ENCODE results near the gene TMPRSS4.

Gene TMPRSS4

DNA sequence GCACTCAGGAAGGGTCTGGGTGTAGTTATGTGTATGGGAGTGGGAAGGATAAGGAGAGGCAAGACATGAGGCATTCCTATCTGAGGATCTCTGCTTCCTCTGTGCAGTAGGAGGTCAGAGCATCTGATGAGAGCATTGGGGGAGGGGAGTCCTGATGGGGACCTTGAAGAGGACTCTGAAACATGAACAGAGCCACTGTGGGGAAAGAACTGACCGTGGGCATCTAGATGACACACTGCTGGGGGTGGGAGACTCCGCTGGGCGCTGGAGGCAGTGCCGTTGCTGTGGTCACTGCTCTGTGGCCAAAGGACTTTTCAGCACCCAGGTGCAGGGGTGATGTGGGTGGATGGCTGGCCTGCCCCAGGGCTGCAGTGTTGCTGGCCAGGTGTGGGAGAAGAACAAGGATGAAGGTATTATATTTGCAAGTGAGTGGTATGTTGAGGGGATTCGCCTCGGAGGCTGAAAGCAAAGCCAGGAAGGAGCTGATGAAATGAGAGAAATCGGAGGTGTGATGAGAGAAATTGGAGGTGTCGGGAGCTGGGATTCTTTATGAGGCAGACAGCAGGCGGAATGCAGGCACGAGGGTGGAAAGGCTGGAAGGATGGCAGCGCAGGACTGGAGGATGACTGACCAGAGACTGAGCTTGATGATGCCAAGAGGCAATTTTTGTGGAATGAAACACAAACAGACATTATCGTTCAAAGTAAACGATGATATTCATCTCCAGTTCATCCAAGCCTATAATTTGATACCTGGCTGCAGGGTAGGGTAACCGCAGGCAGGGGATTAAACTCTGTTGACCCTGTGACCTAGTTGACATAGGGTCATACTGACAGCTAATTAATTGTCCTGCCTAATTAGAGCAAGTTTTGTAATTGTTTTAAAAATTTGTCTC, 19.4 kb upstream of the TMPRSS4 start:
- no peak overlapping the region for H3K4me2 ChIP-seq (ENCODE audit: low read depth, low read length)
- no peaks in the 10 kb centered on the region for H4K20me1 ChIP-seq (ENCODE audit: insufficient read depth, low read length)
- H3K4me3 ChIP-seq (ENCODE audit: low read length): no peak overlapping the region
- no peaks in the 10 kb centered on the region for H3K4me1 ChIP-seq (ENCODE audit: low read length)
- H3K36me3 ChIP-seq (replicated peaks; ENCODE audit: insufficient read depth, low read length): no peaks in the 10 kb centered on the region
- H3K79me2 ChIP-seq (ENCODE audit: low read length): no peaks in the 10 kb centered on the region
- no peak overlapping the region for H3K9ac ChIP-seq (ENCODE audit: low read length)
- no peak overlapping the region for H2AFZ ChIP-seq (ENCODE audit: low read length)
- H3K27me3 ChIP-seq (replicated peaks; ENCODE audit: insufficient read depth, low read length): no peaks in the 10 kb centered on the region
- no peak overlapping the region for H3K27ac ChIP-seq (ENCODE audit: low read length)
- no peak for DNase-seq
- no peaks in the 10 kb centered on the region for H3K9me2 ChIP-seq (replicated peaks; ENCODE audit: insufficient read depth, low read length)
- no peaks in the 10 kb centered on the region for H3F3A ChIP-seq (ENCODE audit: insufficient read depth, low read length)
- TF ChIP-seq, protein P1, sequence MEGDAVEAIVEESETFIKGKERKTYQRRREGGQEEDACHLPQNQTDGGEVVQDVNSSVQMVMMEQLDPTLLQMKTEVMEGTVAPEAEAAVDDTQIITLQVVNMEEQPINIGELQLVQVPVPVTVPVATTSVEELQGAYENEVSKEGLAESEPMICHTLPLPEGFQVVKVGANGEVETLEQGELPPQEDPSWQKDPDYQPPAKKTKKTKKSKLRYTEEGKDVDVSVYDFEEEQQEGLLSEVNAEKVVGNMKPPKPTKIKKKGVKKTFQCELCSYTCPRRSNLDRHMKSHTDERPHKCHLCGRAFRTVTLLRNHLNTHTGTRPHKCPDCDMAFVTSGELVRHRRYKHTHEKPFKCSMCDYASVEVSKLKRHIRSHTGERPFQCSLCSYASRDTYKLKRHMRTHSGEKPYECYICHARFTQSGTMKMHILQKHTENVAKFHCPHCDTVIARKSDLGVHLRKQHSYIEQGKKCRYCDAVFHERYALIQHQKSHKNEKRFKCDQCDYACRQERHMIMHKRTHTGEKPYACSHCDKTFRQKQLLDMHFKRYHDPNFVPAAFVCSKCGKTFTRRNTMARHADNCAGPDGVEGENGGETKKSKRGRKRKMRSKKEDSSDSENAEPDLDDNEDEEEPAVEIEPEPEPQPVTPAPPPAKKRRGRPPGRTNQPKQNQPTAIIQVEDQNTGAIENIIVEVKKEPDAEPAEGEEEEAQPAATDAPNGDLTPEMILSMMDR (IDR thresholded peaks at IDR 0.05; ENCODE audit: low read length): no peak
- TF ChIP-seq EZH2 (optimal IDR thresholded peaks at IDR 0.05; ENCODE audit: low read depth, low read length) (no peak), EZH2phosphoT487 (IDR thresholded peaks at IDR 0.05; ENCODE audit: low read length) (no peak)
- H3K9me3 ChIP-seq (replicated peaks; ENCODE audit: insufficient read depth, low read length): no peaks in the 10 kb centered on the region

DNA sequence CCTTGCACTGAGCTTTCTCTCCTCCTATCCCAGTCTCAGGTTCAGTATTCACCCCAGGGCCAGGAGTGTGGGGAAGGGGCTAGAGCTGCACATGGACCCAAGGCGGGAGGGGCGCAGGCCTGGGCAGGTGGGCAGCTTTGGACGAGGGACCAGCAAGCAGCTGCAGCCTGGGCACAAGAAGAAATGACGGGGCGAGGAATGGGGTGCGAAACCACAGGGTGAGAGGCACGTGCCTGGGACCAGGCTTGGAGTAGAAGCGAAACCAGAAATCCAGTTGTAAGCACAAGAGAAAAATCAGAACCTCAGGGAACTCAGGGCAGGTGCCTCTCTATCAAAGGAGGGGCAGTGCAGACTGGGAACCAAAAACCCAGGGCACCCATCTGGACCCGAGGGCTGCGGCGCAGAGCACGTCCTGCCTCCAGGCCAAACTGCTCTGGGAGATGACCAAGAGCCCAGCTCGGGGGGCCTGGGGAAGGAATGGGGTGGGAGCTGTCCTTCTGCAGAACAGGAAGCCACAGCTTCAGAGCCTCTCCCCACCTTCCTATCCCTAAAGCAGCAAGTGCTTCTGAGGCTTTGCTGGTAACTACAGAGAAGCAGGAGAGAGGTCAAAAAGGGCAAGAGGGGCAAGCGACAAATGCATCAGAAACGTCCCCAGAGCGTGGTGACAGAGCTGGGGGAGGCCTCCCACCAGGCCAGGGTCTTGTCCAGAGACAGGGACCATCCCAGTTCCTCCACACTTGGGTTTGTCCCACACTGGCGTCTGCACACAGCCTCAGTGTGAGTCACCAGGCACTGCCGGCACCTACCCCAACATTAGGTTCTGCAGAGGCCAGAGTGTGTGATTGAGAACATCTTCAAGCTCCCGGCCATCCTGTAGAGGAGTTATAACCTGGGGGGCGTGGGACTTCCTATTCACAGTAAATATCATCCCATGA, 18.3 kb upstream of the TMPRSS4 start:
- Histone ChIP-seq H3F3A (ENCODE audit: insufficient read depth, low read length) (no peaks in the 10 kb centered on the region), H3K9me2 (replicated peaks; ENCODE audit: insufficient read depth, low read length) (no peaks in the 10 kb centered on the region), H4K20me1 (ENCODE audit: insufficient read depth, low read length) (no peaks in the 10 kb centered on the region), H3K4me2 (ENCODE audit: low read depth, low read length) (no peak overlapping the region), H3K27ac (ENCODE audit: low read length) (no peak overlapping the region), H3K27me3 (replicated peaks; ENCODE audit: insufficient read depth, low read length) (no peaks in the 10 kb centered on the region), H3K9ac (ENCODE audit: low read length) (no peak overlapping the region), H3K4me3 (ENCODE audit: low read length) (no peak overlapping the region), H3K4me1 (ENCODE audit: low read length) (no peaks in the 10 kb centered on the region), H3K79me2 (ENCODE audit: low read length) (no peaks in the 10 kb centered on the region), H2AFZ (ENCODE audit: low read length) (no peak overlapping the region), H3K36me3 (replicated peaks; ENCODE audit: insufficient read depth, low read length) (no peaks in the 10 kb centered on the region), H3K9me3 (replicated peaks; ENCODE audit: insufficient read depth, low read length) (no peaks in the 10 kb centered on the region)
- peak; percentile 18 for DNase-seq
- TF ChIP-seq, protein P1 (IDR thresholded peaks at IDR 0.05; ENCODE audit: low read length): no peak
- TF ChIP-seq EZH2phosphoT487 (IDR thresholded peaks at IDR 0.05; ENCODE audit: low read length): no peak
- TF ChIP-seq EZH2 (optimal IDR thresholded peaks at IDR 0.05; ENCODE audit: low read depth, low read length): no peak

DNA sequence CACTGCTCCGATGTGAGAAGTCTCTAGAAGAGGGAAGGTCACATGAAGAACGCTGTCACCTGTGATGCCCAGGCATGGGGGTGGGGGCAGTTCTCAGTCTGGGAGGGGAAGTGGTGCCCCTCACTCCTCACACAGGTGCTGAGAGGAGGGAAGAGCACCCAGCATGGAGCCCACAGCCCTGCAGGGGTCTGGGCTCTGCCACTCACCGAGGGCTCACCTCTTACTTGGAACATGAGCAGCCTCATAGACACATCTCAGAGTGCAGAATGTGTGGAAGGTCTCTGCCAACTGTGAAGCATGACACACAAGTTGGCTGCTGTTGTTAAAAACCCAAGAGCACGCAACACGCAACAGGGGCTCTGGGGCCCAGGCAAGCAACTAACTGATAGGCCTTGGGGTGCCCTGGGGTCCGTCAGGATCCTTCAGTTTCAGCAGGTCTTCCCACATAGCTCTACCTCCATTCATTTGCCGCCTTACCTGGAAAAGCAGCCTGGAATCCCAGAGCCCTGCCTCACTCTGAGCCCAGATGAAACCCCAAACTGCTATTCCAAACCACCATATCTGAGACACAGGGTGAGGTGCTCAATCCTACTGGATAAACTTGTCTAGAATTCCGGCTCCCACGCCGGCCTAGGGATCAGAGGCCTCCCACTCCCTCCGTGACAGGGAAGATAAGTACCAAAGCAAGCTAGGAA, 17.5 kb upstream of the TMPRSS4 start:
- no peaks in the 10 kb centered on the region for H3K27me3 ChIP-seq (replicated peaks; ENCODE audit: insufficient read depth, low read length)
- DNase-seq: no peak
- TF ChIP-seq EZH2phosphoT487 (IDR thresholded peaks at IDR 0.05; ENCODE audit: low read length) (no peak), EZH2 (optimal IDR thresholded peaks at IDR 0.05; ENCODE audit: low read depth, low read length) (no peak)
- TF ChIP-seq, protein P1 (IDR thresholded peaks at IDR 0.05; ENCODE audit: low read length): no peak

More for the DNA sequence above, 17.5 kb upstream of the TMPRSS4 start:
- Histone ChIP-seq H2AFZ (ENCODE audit: low read length) (no peak overlapping the region), H3K4me3 (ENCODE audit: low read length) (no peak overlapping the region), H3K9ac (ENCODE audit: low read length) (no peak overlapping the region), H3K4me1 (ENCODE audit: low read length) (no peaks in the 10 kb centered on the region), H3K9me2 (replicated peaks; ENCODE audit: insufficient read depth, low read length) (no peaks in the 10 kb centered on the region), H3F3A (ENCODE audit: insufficient read depth, low read length) (no peaks in the 10 kb centered on the region), H3K79me2 (ENCODE audit: low read length) (no peaks in the 10 kb centered on the region), H3K9me3 (replicated peaks; ENCODE audit: insufficient read depth, low read length) (no peaks in the 10 kb centered on the region), H3K27ac (ENCODE audit: low read length) (no peak overlapping the region), H3K36me3 (replicated peaks; ENCODE audit: insufficient read depth, low read length) (no peaks in the 10 kb centered on the region), H3K4me2 (ENCODE audit: low read depth, low read length) (no peak overlapping the region), H4K20me1 (ENCODE audit: insufficient read depth, low read length) (no peaks in the 10 kb centered on the region)
